Stimulated activated CD4-positive, alpha-beta T cell treated with anti-CD3 and anti-CD28 coated beads, Interleukin-4, amount 100 ng/mL, for 1 hour (primary cell): Measurements from ENCODE around the gene ARFGEF2.
"Not testable (repeated sequence)": the region's sequence is repeated elsewhere in the genome, so short reads cannot be mapped to it uniquely, and the experiment has no call there.

Experiments used
- DNase-seq: peaks from one replicate; pipeline ENCODE4 v3.0.0-alpha.2; 2020

Gene ARFGEF2

DNA sequence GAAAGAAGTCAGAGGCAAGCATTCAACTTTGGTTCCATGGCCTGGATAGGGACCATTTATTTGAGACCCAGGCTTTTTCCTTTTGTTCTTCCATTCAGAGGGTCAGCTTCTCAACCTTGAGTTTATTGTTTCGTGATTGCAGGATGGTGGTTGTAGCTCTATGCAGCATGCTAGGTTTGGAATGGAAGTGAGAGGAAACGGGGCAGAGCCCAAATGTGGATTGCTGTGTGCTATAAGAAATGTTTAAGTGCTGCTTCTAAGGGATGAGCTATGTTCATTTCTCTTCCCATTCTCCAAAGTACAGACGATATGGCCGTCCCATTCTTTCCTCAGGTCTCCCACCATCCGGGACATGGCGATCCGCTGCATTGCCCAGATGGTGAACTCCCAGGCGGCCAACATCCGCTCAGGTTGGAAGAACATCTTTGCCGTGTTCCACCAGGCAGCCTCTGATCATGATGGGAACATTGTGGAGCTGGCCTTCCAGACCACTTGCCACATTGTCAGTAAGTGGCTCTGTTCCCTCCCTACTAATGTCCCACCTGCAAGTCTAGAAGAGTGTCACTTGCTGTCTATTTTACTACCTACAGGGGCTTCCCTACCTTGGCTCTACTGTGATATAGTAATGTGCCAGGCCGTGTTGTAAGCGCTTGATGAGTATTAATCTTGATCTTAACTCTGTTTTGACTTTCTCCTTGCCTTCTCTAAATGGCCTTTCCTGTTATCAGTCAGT, 88.6 kb downstream of the ARFGEF2 start:
- DNase-seq = no peak

DNA sequence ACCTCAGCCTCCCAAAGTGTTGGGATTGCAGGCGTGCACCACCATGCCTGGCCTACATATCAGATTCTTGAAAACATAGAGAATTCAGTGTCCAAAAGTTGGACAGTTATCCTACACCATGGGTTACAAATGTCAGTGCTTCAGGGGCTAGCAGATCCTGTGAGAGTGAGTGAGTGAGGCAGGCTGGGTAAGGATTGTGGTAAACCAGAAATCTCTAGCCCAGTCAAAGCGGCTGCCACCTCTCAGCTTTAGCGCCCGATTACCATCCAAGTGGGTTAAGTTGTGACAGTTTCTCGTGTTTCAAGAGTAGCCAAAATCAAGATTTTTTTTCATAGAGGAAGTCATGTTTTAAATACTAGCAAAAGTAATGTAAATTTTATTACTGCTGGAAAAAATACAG, 102.7 kb downstream of the ARFGEF2 start:
- no peak for DNase-seq

DNA sequence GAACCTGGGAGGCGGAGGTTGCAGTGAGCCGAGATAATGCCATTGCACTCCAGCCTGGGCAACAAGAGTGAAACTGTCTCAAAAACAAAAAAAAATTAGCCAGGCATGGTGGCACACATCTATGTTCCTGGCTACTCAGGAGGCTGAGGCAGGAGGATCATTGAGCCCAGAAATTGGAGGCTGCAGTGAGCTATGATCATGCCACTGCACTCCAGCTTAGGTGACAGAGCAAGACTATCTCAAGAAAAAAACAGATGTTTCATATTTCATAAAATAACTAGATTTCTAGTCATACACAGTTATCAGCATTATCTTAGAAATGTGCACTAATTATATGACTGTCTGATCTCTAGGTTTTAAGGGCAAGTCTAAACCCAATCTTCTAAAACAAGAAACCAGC, 106.7 kb downstream of the ARFGEF2 start:
- not testable (repeated sequence) for DNase-seq

GRCh38 chr20:49028684-49029083, 107.2 kb downstream of the ARFGEF2 start:
- no peak for DNase-seq

- no peak for DNase-seq
Observed at GRCh38 chr20:49029203-49029602, 107.7 kb downstream of the ARFGEF2 start.

GRCh38 chr20:49030954-49031619, 109.6 kb downstream of the ARFGEF2 start:
- no peak for DNase-seq

DNA sequence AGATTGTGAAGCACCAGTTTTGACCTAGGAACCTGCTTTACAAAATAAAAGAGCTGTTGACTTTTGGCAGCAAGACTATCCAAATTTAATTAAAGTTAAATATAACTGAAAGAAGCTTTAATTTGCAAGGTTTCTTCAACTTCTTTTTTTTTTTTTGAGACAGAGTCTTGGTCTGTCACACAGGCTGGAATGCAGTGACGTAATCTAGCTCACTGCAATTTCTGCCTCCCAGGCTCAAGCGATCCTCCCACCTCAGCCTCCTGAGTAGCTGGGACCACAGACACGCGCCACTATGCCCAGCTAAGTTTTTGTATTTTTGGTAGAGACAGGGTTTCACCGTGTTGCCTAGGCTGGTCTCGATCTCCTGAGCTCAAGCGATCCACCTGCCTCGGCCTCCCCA, 110.9 kb downstream of the ARFGEF2 start:
- DNase-seq = no peak

- DNase-seq = no peak
Observed at GRCh38 chr20:49034070-49034732, 112.7 kb downstream of the ARFGEF2 start.

- DNase-seq = no peak
Observed at GRCh38 chr20:49037962-49038387, 116.5 kb downstream of the ARFGEF2 start.

DNA sequence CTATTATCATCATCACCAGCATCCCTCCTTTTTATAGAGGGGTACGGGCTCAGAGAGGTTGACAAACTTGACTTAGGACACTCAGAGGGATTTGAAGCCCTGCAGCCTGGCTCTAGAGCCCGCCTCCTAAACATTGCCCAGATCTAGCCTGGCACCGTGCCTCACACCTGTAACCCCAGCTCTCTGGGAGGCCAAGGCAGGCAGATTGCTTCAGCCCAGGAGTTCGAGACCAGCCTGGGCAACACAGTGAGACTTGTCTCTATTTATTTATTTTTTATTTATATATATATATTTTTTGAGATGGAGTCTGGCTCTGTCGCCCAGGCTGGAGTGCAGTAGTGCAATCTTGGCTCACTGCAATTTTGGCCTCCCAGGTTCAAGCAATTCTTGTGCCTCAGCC, 118.3 kb downstream of the ARFGEF2 start:
- DNase-seq = no peak

DNA sequence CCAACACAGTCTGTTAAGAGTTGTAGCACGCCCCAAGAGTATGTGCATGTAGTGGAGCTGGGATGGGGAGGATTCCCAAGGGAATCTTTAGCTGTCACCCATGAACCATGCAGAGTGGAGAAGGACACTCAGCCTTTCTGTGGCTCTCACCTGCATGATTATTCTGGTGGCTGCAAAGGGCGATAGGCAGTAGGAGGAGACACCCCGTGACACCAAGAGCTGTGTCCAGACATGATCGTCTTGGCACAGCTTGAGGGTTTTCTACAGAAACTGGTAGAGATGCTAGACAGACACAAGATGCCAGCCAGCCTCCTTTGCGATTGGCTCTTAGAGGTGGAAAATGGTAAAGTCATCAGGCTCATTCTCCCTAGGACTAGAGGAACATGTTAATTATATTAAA, 121.5 kb downstream of the ARFGEF2 start:
- DNase-seq = no peak

DNA sequence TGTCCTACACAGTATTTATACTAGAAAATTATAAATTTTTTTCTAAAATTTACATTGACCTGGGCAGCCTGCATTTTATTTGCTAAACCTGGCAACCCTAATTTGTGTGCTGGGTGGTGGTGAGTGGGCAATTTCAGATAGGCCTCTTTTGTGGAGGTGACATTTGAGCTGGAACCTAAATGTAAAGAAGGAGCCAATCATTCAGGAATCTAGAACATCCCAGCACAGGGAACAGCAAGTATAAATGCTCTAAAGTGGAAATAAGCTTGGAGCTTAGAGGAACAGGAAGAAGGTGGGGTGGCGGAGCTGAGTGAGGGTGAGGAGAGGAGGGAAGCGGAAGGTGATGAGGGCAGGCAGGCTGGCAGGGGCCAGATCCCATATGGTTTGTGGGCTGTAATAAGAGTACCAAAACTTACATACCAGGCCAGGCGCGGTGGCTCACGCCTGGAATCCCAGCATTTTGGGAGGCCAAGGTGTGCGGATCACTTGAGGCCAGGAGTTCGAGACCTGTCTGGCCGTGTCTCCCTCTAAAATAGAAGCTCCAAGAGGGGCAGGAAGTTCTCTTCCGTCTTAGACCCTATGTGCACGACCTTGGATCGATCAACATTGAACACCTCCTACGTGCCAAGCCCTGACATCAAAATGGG, 124.1 kb downstream of the ARFGEF2 start:
- no peak for DNase-seq

GRCh38 chr20:49046087-49046900, 124.8 kb downstream of the ARFGEF2 start, which contains the start of gene CSE1L:
Gene CSE1L (plus strand): TSS chr20:49046312. CDS start chr20:49058464, 12,152 bp downstream.
- peak; percentile 92 for DNase-seq

DNA sequence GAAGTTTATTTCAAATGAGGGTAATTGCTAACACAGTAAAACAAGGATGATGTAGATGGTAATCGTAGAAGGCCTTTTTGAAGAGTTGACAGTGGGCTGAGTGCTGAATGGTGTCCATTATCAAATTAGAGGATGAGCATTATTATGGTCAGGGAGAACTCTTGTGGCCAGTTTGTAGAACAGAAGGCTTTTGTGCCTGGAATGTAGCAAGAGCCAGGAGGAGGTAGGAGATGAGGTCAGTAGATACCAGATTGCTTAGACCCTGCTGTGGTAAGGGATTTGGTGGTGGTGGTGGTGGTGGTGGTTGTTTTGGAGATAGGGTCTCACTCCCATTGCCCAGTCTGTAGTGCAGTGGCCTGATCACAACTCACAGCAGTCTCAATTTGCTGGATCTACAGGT, 130.8 kb downstream of the ARFGEF2 start:
- no peak for DNase-seq

GRCh38 chr20:49054056-49054643, 132.6 kb downstream of the ARFGEF2 start:
- no peak for DNase-seq

- DNase-seq = no peak
Observed at GRCh38 chr20:49063279-49063678, 141.8 kb downstream of the ARFGEF2 start.

GRCh38 chr20:49074521-49074920, 153.0 kb downstream of the ARFGEF2 start:
- DNase-seq = no peak

GRCh38 chr20:49078310-49078709, 156.8 kb downstream of the ARFGEF2 start:
- no peak for DNase-seq

DNA sequence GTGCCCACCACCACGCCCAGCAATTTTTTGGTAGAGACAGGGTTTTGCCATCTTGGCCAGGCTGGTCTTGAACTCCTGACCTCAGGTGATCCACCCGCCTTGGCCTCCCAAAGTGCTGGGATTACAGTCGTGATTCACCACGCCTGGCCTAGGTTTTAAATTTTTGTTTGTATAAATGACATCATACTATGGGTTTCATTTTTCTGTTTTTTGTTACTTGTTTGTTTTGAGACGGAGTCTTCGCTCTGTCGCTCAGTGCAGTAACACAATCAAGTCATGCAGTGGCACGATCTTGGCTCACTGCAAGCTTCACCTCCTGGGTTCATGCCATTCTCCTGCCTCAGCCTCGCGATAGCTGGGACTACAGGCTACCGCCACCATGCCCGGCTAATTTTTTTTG, 160.8 kb downstream of the ARFGEF2 start:
- not testable (repeated sequence) for DNase-seq
